ENCODE data around the gene GDPD5. TPM values are rescaled to one million over a fixed set of nuclear protein-coding genes. Genes with fewer than 3 reads are reported as not detected.

Gene GDPD5
- total RNA-seq, 2 experiments from 2014 or later = 13.5 to 57.3 TPM

- Histone ChIP-seq H3K36me3 (ENCODE audit: insufficient read depth, low read length) (no peaks in the 10 kb centered on the region), H3K4me3 (ENCODE audit: low read depth, low read length, poor library complexity, severe bottlenecking) (no peak overlapping the region), H3K9me3 (ENCODE audit: low read length) (no peaks in the 10 kb centered on the region), H3K4me1 (ENCODE audit: insufficient read depth, low read length, poor library complexity, severe bottlenecking) (no peaks in the 10 kb centered on the region), H3K4me2 (ENCODE audit: low read length) (no peak overlapping the region), H3K79me2 (ENCODE audit: insufficient read depth, low read depth, low read length) (no peaks in the 10 kb centered on the region), H3K9me2 (ENCODE audit: insufficient read depth, low read length) (no peaks in the 10 kb centered on the region), H2AFZ (ENCODE audit: low read length) (no peak overlapping the region), H3K27ac (ENCODE audit: low read depth, low read length, poor library complexity, severe bottlenecking) (no peak overlapping the region), H4K20me1 (ENCODE audit: insufficient read depth, low read length) (no peaks in the 10 kb centered on the region)
- intact Hi-C loops (cut with micrococcal nuclease; ENCODE audit: unreplicated experiment) = no loop called here
- ChIA-PET POLR2A (interaction anchor here (0.5 kb wide), 1 partner anchor 8 kb away, joined by 3 read pairs; no protein-coding TSS in a partner anchor), CTCF (ENCODE audit: unreplicated experiment) (no interaction called here)
- no peak for DNase-seq (ENCODE audit: low spot score)
- TF ChIP-seq EZH2phosphoT487 (IDR thresholded peaks at IDR 0.05; ENCODE audit: borderline replicate concordance, low read depth, low read length) (no peak), CTCF (conservative IDR thresholded peaks at IDR 0.05; ENCODE audit: low read length) (no peak)
- no TSS peak for BruUV-seq (replicated peaks)
These were observed 40.0 kb downstream of the GDPD5 start for GRCh38 chr11:75485742-75486141.

DNA sequence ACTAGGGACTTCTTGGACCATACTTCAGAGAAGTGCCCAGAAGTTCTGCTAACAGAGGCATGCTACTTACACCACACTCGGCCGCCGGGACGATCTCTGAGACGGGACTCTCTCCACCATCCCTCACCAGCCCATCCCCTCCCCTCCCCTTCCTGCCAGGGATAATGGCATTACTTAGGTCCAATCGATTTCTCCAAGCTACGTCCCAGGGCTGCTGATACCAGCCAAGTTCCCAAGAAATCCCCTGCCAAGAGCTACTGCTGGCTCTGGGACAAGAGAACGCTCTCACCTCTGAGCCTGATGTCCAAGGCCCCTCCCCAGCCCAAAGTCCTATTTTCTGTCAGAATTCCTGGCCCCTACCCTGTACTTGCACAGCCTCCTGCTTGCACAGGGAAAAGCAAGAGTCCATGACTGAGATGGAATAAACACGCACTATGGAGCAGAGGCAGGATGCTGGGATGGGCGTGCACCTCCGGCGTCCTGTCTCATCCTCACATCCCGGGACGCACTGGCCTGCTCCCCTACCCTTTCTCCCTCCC is 42.7 kb downstream of the GDPD5 start:
- Histone ChIP-seq H3K4me2 (ENCODE audit: low read length) (no peak overlapping the region), H3K27ac (ENCODE audit: low read depth, low read length, poor library complexity, severe bottlenecking) (no peak overlapping the region), H3K36me3 (ENCODE audit: insufficient read depth, low read length) (no peaks in the 10 kb centered on the region), H4K20me1 (ENCODE audit: insufficient read depth, low read length) (no peaks in the 10 kb centered on the region), H3K9me3 (ENCODE audit: low read length) (no peaks in the 10 kb centered on the region), H3K4me3 (ENCODE audit: low read depth, low read length, poor library complexity, severe bottlenecking) (no peak overlapping the region), H3K4me1 (ENCODE audit: insufficient read depth, low read length, poor library complexity, severe bottlenecking) (no peaks in the 10 kb centered on the region), H3K79me2 (ENCODE audit: insufficient read depth, low read depth, low read length) (no peaks in the 10 kb centered on the region), H2AFZ (ENCODE audit: low read length) (no peak overlapping the region), H3K9me2 (ENCODE audit: insufficient read depth, low read length) (no peaks in the 10 kb centered on the region)
- DNase-seq (ENCODE audit: low spot score) = no peak
- no TSS peak for BruUV-seq (replicated peaks)
- TF ChIP-seq CTCF (conservative IDR thresholded peaks at IDR 0.05; ENCODE audit: low read length) (no peak), EZH2phosphoT487 (IDR thresholded peaks at IDR 0.05; ENCODE audit: borderline replicate concordance, low read depth, low read length) (no peak)
- intact Hi-C loops (cut with micrococcal nuclease; ENCODE audit: unreplicated experiment) = no loop called here
- ChIA-PET CTCF (ENCODE audit: unreplicated experiment) (no interaction called here), POLR2A (interaction anchor here (0.6 kb wide), 1 partner anchor 67 kb away, joined by 6 read pairs; no protein-coding TSS in a partner anchor)

GRCh38 chr11:75481922-75482606 is 43.7 kb downstream of the GDPD5 start:
- no peak for DNase-seq (ENCODE audit: low spot score)
- Histone ChIP-seq H3K9me2 (ENCODE audit: insufficient read depth, low read length) (no peaks in the 10 kb centered on the region), H3K36me3 (ENCODE audit: insufficient read depth, low read length) (no peaks in the 10 kb centered on the region), H3K9me3 (ENCODE audit: low read length) (no peaks in the 10 kb centered on the region), H3K4me2 (ENCODE audit: low read length) (no peak overlapping the region), H3K27ac (ENCODE audit: low read depth, low read length, poor library complexity, severe bottlenecking) (no peak overlapping the region), H3K4me3 (ENCODE audit: low read depth, low read length, poor library complexity, severe bottlenecking) (no peak overlapping the region), H3K4me1 (ENCODE audit: insufficient read depth, low read length, poor library complexity, severe bottlenecking) (no peaks in the 10 kb centered on the region), H3K79me2 (ENCODE audit: insufficient read depth, low read depth, low read length) (no peaks in the 10 kb centered on the region), H4K20me1 (ENCODE audit: insufficient read depth, low read length) (no peaks in the 10 kb centered on the region), H2AFZ (ENCODE audit: low read length) (no peak overlapping the region)
- BruUV-seq (replicated peaks) = no TSS peak
- ChIA-PET POLR2A (interaction anchor here (0.6 kb wide), 1 partner anchor 66 kb away, joined by 6 read pairs; no protein-coding TSS in a partner anchor), CTCF (ENCODE audit: unreplicated experiment) (no interaction called here)
- intact Hi-C loops (cut with micrococcal nuclease; ENCODE audit: unreplicated experiment) = no loop called here
- no peak for TF ChIP-seq CTCF (conservative IDR thresholded peaks at IDR 0.05; ENCODE audit: low read length)
- no peak for TF ChIP-seq EZH2phosphoT487 (IDR thresholded peaks at IDR 0.05; ENCODE audit: borderline replicate concordance, low read depth, low read length)
